Measurements from ENCODE around the gene RPS19BP1. TPM values are rescaled to one million over a fixed set of nuclear protein-coding genes. Genes with fewer than 3 reads are reported as not detected.
"Not testable (repeated sequence)": the region's sequence is repeated elsewhere in the genome, so short reads cannot be mapped to it uniquely, and the experiment has no call there.

The RPS19BP1 gene
- total RNA-seq, 2 donors from 2014 or later, result 47.6 to 64.2 TPM

DNA sequence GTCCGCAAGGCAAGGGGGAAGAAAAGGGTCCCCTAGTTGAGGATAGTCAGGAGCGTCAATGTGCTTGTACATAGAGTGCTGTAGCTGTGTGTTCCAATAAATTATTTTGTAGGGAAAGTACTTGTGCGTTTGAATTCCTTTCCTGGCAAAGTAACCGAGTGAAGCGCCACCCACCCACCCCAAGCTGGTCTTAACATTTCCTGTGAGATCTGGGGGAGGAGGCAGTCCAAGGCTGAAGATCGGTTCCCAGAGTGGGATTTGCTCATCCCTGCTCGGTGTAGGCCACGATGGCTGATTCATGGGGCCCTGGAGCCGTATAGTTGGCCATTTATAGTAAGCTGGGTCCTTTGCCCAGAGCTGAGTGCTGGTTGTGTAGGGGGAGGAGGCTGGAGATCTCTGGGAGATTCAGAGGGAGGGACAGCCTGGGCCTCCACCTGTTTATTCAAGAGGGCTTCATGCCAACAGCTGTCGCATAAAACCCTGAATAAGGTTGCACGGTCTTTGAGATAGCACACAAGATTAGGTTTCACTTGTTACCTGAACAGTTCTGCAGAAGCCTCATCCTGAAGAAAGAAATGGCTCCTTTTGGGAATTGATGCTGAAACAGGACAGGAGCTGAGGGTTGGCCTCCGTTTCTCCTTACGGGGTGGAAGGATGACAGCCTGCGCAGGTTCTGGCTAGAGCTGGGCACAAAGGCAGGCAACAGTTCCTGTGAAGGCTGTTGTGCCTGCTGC is 9.8 kb downstream of the RPS19BP1 start:
- no peaks in the 10 kb centered on the region for H3K9me3 Mint-ChIP-seq
- ATAC-seq (peak in 1 of 2 donors; percentile 2), DNase-seq (ENCODE audit: low spot score in 2 of 2) (peak in 1 of 2 donors; percentile 55)
- H3K36me3 Mint-ChIP-seq, result peaks cover 32 to 60% of the 10 kb centered on the region in 2 donors
- peak overlapping the region; percentile 97 to 100 for H3K27ac Mint-ChIP-seq

DNA sequence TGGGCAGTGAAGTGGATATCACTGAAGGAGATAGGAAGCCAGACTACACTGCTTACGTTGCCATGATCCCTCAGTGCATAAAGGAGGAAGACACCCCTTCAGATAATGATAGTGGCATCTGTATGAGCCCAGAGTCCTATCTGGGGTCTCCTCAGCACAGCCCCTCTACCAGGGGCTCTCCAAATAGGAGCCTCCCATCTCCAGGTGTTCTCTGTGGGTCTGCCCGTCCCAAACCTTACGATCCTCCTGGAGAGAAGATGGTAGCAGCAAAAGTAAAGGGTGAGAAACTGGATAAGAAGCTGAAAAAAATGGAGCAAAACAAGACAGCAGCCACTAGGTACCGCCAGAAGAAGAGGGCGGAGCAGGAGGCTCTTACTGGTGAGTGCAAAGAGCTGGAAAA is 10.5 kb downstream of the RPS19BP1 start:
- Mint-ChIP-seq H3K36me3 (peaks cover 32 to 60% of the 10 kb centered on the region in 2 donors), H3K27ac (peak overlapping the region; percentile 97 to 100)
- not testable (repeated sequence) for ATAC-seq; DNase-seq (ENCODE audit: low spot score in 2 of 2); H3K9me3 Mint-ChIP-seq

DNA sequence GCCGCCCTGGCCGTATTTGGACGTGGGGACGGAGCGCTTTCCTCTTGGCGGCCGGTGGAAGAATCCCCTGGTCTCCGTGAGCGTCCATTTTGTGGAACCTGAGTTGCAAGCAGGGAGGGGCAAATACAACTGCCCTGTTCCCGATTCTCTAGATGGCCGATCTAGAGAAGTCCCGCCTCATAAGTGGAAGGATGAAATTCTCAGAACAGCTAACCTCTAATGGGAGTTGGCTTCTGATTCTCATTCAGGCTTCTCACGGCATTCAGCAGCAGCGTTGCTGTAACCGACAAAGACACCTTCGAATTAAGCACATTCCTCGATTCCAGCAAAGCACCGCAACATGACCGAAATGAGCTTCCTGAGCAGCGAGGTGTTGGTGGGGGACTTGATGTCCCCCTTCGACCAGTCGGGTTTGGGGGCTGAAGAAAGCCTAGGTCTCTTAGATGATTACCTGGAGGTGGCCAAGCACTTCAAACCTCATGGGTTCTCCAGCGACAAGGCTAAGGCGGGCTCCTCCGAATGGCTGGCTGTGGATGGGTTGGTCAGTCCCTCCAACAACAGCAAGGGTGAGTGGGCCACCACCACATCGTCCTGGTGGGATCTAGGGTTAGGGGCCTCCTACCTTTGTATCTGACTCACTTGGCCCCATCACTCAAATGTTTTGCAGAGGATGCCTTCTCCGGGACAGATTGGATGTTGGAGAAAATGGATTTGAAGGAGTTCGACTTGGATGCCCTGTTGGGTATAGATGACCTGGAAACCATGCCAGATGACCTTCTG is 11.3 kb downstream of the RPS19BP1 start:
- not testable (repeated sequence) for DNase-seq (ENCODE audit: low spot score in 2 of 2); H3K9me3 Mint-ChIP-seq; ATAC-seq
- H3K27ac Mint-ChIP-seq, result peak overlapping the region; percentile 97 to 100
- peaks cover 33 to 60% of the 10 kb centered on the region in 2 donors for H3K36me3 Mint-ChIP-seq

DNA sequence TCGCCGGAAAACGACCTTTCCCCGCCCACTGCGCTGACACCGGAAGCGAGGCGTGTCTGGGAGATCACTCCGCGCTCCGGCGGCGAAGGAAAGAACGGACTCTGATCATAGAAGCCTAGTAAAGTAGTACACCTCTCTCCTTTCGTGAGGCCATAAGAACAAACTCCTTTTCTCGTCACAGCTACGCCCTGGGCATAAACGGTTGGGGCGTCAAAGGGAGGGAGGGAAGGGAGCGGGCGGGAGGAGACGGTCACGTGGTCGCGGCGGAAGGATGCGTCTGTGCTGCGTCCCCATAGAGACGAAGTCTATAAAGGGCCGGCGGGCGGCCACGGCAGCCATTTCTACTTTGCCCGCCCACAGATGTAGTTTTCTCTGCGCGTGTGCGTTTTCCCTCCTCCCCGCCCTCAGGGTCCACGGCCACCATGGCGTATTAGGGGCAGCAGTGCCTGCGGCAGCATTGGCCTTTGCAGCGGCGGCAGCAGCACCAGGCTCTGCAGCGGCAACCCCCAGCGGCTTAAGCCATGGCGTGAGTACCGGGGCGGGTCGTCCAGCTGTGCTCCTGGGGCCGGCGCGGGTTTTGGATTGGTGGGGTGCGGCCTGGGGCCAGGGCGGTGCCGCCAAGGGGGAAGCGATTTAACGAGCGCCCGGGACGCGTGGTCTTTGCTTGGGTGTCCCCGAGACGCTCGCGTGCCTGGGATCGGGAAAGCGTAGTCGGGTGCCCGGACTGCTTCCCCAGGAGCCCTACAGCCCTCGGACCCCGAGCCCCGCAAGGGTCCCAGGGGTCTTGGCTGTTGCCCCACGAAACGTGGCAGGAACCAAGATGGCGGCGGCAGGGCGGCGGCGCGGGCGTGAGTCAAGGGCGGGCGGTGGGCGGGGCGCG is 12.1 kb downstream of the RPS19BP1 start, which contains the start of gene ATF4:
Gene ATF4 (plus strand): TSS at position 337 of the 880 bp plus-strand sequence. CDS start 884 bp downstream, outside the sequence.
- peak within 1 kb of the TSS; percentile 97 to 100 for H3K27ac Mint-ChIP-seq
- peaks cover 41 to 60% of the 10 kb centered on the region in 2 donors for H3K36me3 Mint-ChIP-seq
- ATAC-seq, result peak; percentile 33
- no peaks in the 10 kb centered on the region for H3K9me3 Mint-ChIP-seq
- peak; percentile 84 to 87 for DNase-seq (ENCODE audit: low spot score in 2 of 2)

DNA sequence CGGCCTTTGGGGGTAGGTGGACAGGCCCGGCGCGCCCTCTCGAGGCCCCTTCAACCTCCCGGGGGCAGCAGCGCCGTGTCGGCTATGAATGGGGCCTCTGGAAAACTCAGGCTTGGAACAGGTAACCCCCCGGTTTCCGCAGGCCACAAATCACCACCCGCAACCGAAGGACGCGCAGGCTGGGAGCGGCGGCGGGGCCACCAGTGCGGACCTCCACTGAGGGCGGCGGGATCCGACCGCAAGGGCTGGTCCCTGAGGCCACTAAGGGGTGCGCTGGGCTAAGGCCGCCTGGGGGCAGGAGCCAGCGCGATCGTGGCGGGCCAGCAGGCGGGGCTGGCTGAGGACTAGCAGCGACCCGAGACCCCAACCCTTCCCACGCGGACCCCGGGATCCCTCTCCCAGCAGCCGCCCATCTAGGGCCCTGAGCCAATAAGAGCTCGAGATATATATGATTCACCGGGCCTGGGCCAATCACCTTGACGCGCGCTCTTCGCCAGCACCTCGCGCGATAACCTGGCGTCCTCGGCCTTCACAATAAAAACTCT is 12.8 kb downstream of the RPS19BP1 start:
- H3K9me3 Mint-ChIP-seq, result no peaks in the 10 kb centered on the region
- peaks cover 43 to 56% of the 10 kb centered on the region in 2 donors for H3K36me3 Mint-ChIP-seq
- DNase-seq (ENCODE audit: low spot score in 2 of 2) (peak; percentile 92 to 99), ATAC-seq (peak; percentile 88 to 90)
- H3K27ac Mint-ChIP-seq, result peak overlapping the region; percentile 97 to 100

DNA sequence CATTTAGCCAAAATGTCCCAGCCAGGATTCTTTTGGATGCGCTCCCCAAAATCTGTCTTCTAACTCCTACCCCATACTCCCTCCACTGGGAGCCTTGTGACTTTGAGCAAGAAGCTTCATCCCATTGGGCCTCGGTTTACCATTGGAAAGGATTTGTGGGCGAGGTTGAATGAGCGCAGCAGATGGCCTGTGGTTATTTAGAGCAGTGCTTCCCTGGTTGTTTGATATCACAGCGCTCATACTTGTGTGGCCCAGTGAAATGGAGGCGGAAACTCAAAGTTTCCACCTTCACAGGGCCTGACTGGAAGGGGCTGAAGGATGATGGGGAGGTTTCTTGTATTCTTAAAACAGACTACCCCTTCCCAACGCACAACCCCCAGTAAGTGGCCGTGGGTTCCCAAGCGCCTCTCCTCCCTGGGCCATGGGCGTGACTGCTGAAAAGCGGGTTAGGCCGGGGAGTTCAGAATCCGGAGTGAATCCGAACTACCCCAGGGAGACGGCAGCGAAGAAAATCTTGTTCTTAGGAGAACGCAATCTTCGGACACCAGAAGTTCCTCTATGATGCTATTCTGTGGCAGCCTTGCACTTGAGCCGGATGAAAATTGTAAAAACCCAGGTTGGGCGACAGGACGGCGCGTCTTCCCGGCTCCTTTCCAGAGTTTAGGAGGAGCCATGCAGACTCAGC is 13.4 kb downstream of the RPS19BP1 start:
- H3K36me3 Mint-ChIP-seq, result peaks cover 46 to 56% of the 10 kb centered on the region in 2 donors
- DNase-seq (ENCODE audit: low spot score in 2 of 2) (no peak), ATAC-seq (no peak)
- peak overlapping the region; percentile 97 to 98 for H3K27ac Mint-ChIP-seq
- H3K9me3 Mint-ChIP-seq, result no peaks in the 10 kb centered on the region

DNA sequence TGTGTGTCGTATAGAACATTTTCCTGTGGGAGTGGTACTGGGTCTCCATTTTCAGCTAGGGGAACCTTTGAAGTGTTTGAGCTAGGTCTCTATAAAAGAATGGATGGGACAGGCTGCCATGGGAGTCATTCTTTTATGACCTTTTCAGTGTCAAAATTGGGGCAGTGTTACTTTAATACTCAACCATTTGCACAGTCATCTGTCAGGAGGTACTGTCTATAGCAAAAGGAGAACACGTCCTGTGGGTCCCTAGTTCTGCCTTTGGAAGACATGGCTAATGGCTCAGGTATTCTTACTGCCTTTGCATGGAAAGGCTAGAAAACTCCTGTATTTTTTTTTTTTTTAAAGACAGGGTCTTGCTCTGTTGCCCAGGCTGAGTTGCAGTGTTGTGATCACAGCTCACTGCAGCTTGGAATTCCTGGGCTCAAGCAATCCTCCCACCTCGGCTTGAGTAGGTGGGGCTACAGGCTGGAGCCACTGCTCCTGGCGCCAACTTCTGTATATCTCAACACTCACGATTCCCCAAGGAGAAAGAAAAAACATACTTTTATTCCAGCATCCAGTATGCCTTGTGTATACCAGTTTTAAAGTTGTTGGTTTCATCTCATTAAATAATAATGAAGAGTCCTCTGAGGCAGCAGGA is 14.3 kb downstream of the RPS19BP1 start:
- Mint-ChIP-seq H3K36me3 (peaks cover 43 to 51% of the 10 kb centered on the region in 2 donors), H3K9me3 (no peaks in the 10 kb centered on the region), H3K27ac (peak overlapping the region in 1 of 2 donors; percentile 97)
- DNase-seq (ENCODE audit: low spot score in 2 of 2) (no peak), ATAC-seq (no peak)

DNA sequence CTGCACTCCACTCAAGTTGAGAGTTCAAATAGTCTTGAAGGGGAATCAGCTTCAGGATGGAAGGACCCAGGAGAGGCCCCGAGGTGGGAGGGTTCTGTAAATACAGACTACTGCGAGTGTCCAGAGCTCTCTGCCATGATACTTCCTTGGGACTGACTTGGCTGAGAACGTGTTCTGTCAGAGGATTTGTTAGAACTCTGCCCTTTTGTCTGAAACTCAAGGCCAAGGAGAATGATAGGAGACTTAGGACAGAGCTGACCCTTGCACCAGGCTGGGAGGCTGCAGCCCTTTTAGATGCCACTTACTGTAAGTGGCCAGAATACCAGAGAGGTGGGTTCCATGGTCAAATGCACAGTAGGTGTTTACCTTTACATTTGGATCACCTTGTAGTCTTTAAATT is 15.1 kb downstream of the RPS19BP1 start:
- no peak for ATAC-seq
- H3K9me3 Mint-ChIP-seq, result no peaks in the 10 kb centered on the region
- peaks cover 35 to 43% of the 10 kb centered on the region in 2 donors for H3K36me3 Mint-ChIP-seq
- H3K27ac Mint-ChIP-seq, result no peak overlapping the region
- no peak for DNase-seq (ENCODE audit: low spot score in 2 of 2)

DNA sequence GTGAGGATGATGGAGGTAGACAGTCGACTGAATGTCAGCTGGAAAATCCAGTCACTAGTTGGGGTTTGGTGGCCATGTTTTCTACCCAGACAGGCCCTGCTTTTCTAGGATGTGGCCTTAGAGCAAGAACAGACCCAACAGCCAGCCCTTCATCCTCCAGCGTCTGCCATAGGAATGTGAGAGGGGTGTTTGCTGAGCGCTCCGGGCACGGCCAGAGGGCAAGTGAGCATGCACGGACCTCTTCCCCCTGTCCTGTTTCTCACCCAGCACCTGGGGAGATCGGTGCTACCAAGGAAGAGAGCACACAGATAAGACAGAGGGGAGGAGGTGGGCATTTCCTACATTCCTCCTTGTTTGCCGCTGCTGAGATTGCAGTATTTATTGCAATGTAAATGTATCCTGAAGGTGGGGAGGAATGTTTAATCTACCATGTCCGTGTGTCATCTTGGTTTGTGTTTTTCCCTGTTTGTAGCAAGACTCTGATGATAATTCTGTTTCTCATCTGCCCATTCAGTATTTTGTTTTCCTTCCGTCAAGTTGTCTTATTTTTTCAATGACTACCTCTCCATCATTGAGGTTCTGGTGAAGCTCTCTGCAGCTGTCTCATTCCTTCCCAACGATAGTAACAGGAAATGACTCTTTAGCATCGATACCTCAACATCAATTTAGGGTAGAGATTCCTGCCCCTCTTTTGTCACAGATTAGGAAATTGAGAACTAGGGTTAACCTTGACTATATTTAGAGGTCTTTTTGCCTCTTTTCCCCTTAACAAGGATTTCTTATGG is 17.1 kb downstream of the RPS19BP1 start:
- peaks cover 21 to 23% of the 10 kb centered on the region in 2 donors for H3K36me3 Mint-ChIP-seq
- H3K27ac Mint-ChIP-seq, result peak overlapping the region; percentile 69 to 78
- no peak for DNase-seq (ENCODE audit: low spot score in 2 of 2)
- no peaks in the 10 kb centered on the region for H3K9me3 Mint-ChIP-seq
- no peak for ATAC-seq

DNA sequence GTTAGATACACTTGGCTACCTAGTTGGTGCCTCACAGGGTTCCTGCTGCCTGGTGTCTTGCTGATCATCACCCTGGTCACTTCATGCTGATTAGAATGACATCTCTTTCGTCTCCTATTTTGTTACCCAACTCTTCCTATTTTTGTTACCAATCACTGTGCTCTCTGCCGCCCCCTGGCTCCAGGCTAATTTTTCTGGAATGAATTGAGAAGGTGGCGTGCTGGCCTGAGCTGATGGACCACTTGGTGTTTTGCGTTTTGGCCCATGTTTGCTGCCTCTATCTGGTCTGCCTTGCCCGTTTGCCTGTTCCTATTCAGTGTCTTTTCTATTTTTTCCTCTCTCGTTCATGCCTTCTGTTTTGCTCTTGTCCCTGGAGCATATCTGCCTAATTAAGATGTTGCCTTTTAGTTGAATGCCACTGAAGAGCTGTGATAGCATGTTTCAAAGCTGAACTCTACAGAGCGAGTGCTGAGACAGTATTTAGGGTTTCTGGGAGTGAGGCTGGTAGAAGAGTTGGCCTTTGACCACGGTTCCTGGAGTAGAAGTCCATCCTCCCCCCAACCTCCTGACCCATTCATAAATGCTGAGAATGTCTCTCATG is 18.1 kb downstream of the RPS19BP1 start:
- H3K36me3 Mint-ChIP-seq, result peaks cover 20 to 21% of the 10 kb centered on the region in 2 donors
- DNase-seq (ENCODE audit: low spot score in 2 of 2) (peak in 1 of 2 donors; percentile 65), ATAC-seq (no peak)
- no peaks in the 10 kb centered on the region for H3K9me3 Mint-ChIP-seq
- peak overlapping the region in 1 of 2 donors; percentile 42 for H3K27ac Mint-ChIP-seq

DNA sequence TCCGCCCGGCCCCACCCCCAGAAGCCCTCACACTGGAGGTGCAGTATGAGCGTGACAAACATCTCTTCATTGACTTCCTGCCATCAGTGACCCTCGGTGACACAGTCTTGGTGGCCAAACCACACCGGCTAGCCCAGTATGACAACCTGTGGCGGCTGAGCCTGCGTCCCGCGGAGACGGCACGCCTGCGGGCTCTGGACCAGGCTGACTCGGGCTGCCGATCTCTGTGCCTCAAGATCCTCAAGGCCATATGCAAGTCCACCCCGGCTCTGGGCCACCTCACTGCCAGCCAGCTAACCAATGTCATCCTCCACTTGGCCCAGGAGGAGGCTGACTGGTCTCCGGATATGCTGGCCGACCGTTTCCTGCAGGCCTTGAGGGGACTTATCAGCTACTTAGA is 18.8 kb downstream of the RPS19BP1 start:
- H3K36me3 Mint-ChIP-seq, result peaks cover 24 to 25% of the 10 kb centered on the region in 2 donors
- peak overlapping the region in 1 of 2 donors; percentile 42 for H3K27ac Mint-ChIP-seq
- H3K9me3 Mint-ChIP-seq, result no peaks in the 10 kb centered on the region
- no peak for ATAC-seq
- DNase-seq (ENCODE audit: low spot score in 2 of 2), result no peak

DNA sequence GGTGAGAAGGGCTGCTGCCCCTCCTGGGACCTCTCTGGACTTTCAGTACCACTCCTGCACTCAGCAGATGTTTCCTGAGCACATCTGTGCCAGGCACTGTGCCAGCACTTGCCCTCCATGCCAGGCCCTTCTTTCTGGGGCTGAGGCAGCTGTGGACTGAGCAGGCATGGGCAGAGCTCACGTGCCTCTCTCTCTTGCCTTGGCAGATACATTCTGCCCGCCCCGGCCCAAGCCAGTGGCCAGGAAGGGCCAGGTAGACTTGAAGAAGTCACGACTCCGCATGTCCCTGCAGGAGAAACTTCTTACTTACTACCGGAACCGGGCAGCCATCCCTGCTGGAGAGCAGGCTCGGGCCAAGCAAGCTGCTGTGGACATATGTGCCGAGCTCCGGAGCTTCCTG is 20.5 kb downstream of the RPS19BP1 start:
- Mint-ChIP-seq H3K27ac (no peak overlapping the region), H3K9me3 (no peaks in the 10 kb centered on the region), H3K36me3 (peaks cover 24 to 30% of the 10 kb centered on the region in 2 donors)
- no peak for ATAC-seq
- no peak for DNase-seq (ENCODE audit: low spot score in 2 of 2)

DNA sequence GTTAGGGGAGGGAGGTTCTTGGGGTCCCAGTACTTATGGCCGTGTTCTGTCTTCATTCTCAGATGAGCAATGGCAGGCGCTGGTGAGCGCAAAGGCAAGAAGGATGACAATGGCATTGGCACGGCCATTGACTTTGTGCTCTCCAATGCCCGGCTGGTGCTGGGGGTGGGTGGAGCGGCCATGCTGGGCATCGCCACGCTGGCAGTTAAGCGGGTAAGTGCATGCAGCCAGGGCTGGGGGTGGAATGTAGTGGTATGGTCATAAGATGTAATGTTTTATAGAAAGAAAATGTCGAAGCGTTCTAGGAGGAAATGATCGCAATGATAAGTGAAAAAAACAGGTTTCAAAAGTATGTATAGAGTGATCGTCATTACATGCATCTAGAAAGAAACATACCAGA is 21.3 kb downstream of the RPS19BP1 start:
- Mint-ChIP-seq H3K9me3 (no peaks in the 10 kb centered on the region), H3K36me3 (peaks cover 30 to 38% of the 10 kb centered on the region in 2 donors), H3K27ac (no peak overlapping the region)
- no peak for ATAC-seq
- DNase-seq (ENCODE audit: low spot score in 2 of 2), result no peak

DNA sequence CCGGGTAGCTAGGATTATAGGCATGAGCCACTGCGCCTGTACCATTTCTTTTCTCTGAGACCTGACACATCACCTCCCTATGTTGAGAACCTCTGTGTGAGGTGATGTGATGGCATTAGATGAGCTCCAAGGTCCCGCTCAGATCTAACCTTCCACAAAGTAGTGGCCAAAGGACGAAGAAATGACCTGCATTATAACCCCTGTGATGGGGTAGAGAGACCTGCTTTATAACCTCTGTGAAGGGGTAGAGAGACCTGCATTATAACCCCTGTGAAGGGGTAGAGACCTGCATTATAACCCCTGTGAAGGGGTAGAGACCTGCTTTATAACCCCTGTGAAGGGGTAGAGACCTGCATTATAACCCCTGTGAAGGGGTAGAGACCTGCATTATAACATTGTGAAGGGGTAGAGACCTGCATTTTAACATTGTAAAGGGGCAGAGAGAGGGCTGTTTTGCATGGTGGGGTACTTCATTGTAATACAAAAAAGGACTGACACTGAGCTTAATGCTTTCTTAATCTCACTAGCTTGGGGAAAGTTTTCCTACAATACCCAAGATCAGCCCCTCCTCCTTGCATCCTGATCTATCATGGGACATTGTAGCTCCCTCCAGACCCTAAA is 21.9 kb downstream of the RPS19BP1 start:
- DNase-seq (ENCODE audit: low spot score in 2 of 2) (no peak), ATAC-seq (no peak)
- Mint-ChIP-seq H3K27ac (no peak overlapping the region), H3K9me3 (no peaks in the 10 kb centered on the region), H3K36me3 (peaks cover 30 to 36% of the 10 kb centered on the region in 2 donors)
